Natural killer cell (primary cell): ENCODE measurements around the gene COG5. TPM values are rescaled to one million over a fixed set of nuclear protein-coding genes. Genes with fewer than 3 reads are reported as not detected.

Experiments used
- ATAC-seq, 3 donors: fragments of 150-1000 bp in 2 of 3; fragments of 200-7000 bp in 1 of 3; cut with Tn5 transposase; 1 replicate in 1 of 3; 2 replicates in 2 of 3; pipeline ENCODE4 v1.10.0; 2021; ENCODE audit warnings: mild to moderate bottlenecking in 2 of 3, moderate library complexity in 2 of 3
- DNase-seq, 2 donors: peaks; one replicate each; pipeline versions ENCODE4 v3.0.0 to v3.0.0-alpha.2; 2013 to 2021; ENCODE audit warnings: mixed read lengths in 1 of 2
- H3K27ac ChIP-seq: one replicate; pipeline ENCODE4 v1.5.1; 2013; ENCODE audit warnings: mild to moderate bottlenecking, low read length
- H3K27me3 ChIP-seq: one replicate; pipeline ENCODE4 v1.6.1; 2013; ENCODE audit warnings: low read length; ENCODE audit not compliant: control insufficient read depth, insufficient read depth
- H3K36me3 ChIP-seq: one replicate; pipeline ENCODE4 v1.6.1; 2013; ENCODE audit warnings: low read length; ENCODE audit not compliant: control insufficient read depth, insufficient read depth
- H3K4me1 ChIP-seq: one replicate; pipeline ENCODE4 v1.6.1; 2013; ENCODE audit warnings: low read length; ENCODE audit not compliant: control insufficient read depth, insufficient read depth
- H3K4me3 ChIP-seq: one replicate; pipeline ENCODE4 v1.5.1; 2013; ENCODE audit warnings: low read length
- H3K9me3 ChIP-seq: one replicate; pipeline ENCODE4 v1.6.1; 2013; ENCODE audit warnings: low read length; ENCODE audit not compliant: control insufficient read depth, insufficient read depth
- H3K27ac Mint-ChIP-seq, 2 donors: one replicate each; pipeline ENCODE4 v1.8.0; 2022; ENCODE audit warnings: mild to moderate bottlenecking in 2 of 2, mixed read lengths in 2 of 2, moderate library complexity in 1 of 2
- H3K27me3 Mint-ChIP-seq, 2 donors: one replicate each; pipeline ENCODE4 v1.8.0; 2022; ENCODE audit warnings: low read depth in 2 of 2, mixed read lengths in 2 of 2
- H3K36me3 Mint-ChIP-seq: one replicate; pipeline ENCODE4 v1.8.0; 2022; ENCODE audit warnings: mixed read lengths
- H3K4me1 Mint-ChIP-seq, 2 donors: one replicate each; pipeline ENCODE4 v1.8.0; 2022; ENCODE audit warnings: mixed read lengths in 2 of 2
- H3K4me3 Mint-ChIP-seq: one replicate; pipeline ENCODE4 v1.8.0; 2022; ENCODE audit warnings: mild to moderate bottlenecking, moderate library complexity, mixed read lengths
- H3K9me3 Mint-ChIP-seq, 2 donors: one replicate each; pipeline ENCODE4 v1.8.0; 2022; ENCODE audit warnings: mixed read lengths in 2 of 2
- CTCF ChIP-seq: fragments of 200-600 bp; IDR thresholded peaks from one replicate; pipeline ENCODE4 v1.8.0; 2022; ENCODE audit warnings: antibody characterized with exemption
- WGBS: methylation state at CpG from one replicate; pipeline ENCODE4 v1.1.7; 2013; ENCODE audit warnings: missing lambda C conversion rate; ENCODE audit not compliant: insufficient coverage; 5-methylcytosine and 5-hydroxymethylcytosine counted together
- intact Hi-C: fragments of 100-400 bp; cut with micrococcal nuclease; formaldehyde crosslinking; loops from one replicate; pipeline ENCODE4 v1.14.2; 2022
- total RNA-seq, 4 donors: library from RNA; stranded (reverse); fragments of 120-200 nt in 1 of 4; gene quantifications; one replicate each; pipeline versions ENCODE4 v1.2.3 to v1.2.4, GENCODE V29; 2013 to 2022

COG5 gene
- total RNA-seq, 3 donors from 2014 or later (not counting 1 experiment from before 2014, with no cell fraction given), result 49.2 to 54.6 (median 54.2) TPM

GRCh38 chr7:107338080-107338479 is 225.6 kb downstream of the COG5 start:
- no peaks in the 10 kb centered on the region for H3K4me1 ChIP-seq
- Mint-ChIP-seq H3K4me3 (no peak overlapping the region), H3K27ac (no peak overlapping the region), H3K4me1 (peaks cover 28% of the 10 kb centered on the region in 2 donors), H3K36me3 (no peaks in the 10 kb centered on the region), H3K9me3 (peaks cover 0 to 2% of the 10 kb centered on the region in 2 donors), H3K27me3 (no peaks in the 10 kb centered on the region)
- no peak overlapping the region for H3K4me3 ChIP-seq
- no peaks in the 10 kb centered on the region for H3K27me3 ChIP-seq
- ATAC-seq (no peak), DNase-seq (no peak)
- WGBS, result 93% methylated on average over 1 of the region's 1 CpG
- no peak for TF ChIP-seq CTCF
- no peaks in the 10 kb centered on the region for H3K9me3 ChIP-seq
- no peaks in the 10 kb centered on the region for H3K36me3 ChIP-seq
- intact Hi-C loops, result no loop called here
- H3K27ac ChIP-seq, result no peak overlapping the region

- H3K4me3 Mint-ChIP-seq, result no peak overlapping the region
- no peaks in the 10 kb centered on the region for H3K36me3 ChIP-seq
- H3K27ac ChIP-seq, result no peak overlapping the region
- no peaks in the 10 kb centered on the region for H3K4me1 ChIP-seq
- no peak overlapping the region for H3K4me3 ChIP-seq
- intact Hi-C loops, result no loop called here
- no peak for TF ChIP-seq CTCF
- whole genome bisulfite sequencing, result 21% methylated on average over 2 of the region's 4 CpGs
- H3K9me3 Mint-ChIP-seq, result no peaks in the 10 kb centered on the region
- H3K9me3 ChIP-seq, result no peaks in the 10 kb centered on the region
- H3K27me3 Mint-ChIP-seq, result no peaks in the 10 kb centered on the region
- no peaks in the 10 kb centered on the region for H3K36me3 Mint-ChIP-seq
- peak overlapping the region in 1 of 2 donors; percentile 5 for H3K27ac Mint-ChIP-seq
- ATAC-seq (peak in 1 of 3 donors; percentile 36), DNase-seq (peak in 1 of 2 donors; percentile 6)
- H3K4me1 Mint-ChIP-seq, result peaks cover 17 to 27% of the 10 kb centered on the region in 2 donors
- H3K27me3 ChIP-seq, result no peaks in the 10 kb centered on the region
Observed at GRCh38 chr7:107332488-107333269, 231.0 kb downstream of the COG5 start.

GRCh38 chr7:107330478-107330877 is 233.2 kb downstream of the COG5 start:
- Histone ChIP-seq H3K4me3 (no peak overlapping the region), H3K36me3 (no peaks in the 10 kb centered on the region), H3K27me3 (no peaks in the 10 kb centered on the region), H3K27ac (no peak overlapping the region), H3K9me3 (no peaks in the 10 kb centered on the region), H3K4me1 (no peaks in the 10 kb centered on the region)
- H3K4me1 Mint-ChIP-seq, result peaks cover 17 to 23% of the 10 kb centered on the region in 2 donors
- no peak for DNase-seq
- H3K27ac Mint-ChIP-seq, result no peak overlapping the region
- H3K36me3 Mint-ChIP-seq, result no peaks in the 10 kb centered on the region
- intact Hi-C loops, result no loop called here
- H3K4me3 Mint-ChIP-seq, result no peak overlapping the region
- no peak for TF ChIP-seq CTCF
- ATAC-seq, result no peak
- H3K9me3 Mint-ChIP-seq, result no peaks in the 10 kb centered on the region
- no peaks in the 10 kb centered on the region for H3K27me3 Mint-ChIP-seq
